CD4-positive, alpha-beta memory T cell (primary cell): ENCODE measurements around the gene GALNT5. TPM values are rescaled to one million over a fixed set of nuclear protein-coding genes. Genes with fewer than 3 reads are reported as not detected.
A peak's percentile ranks its signal among the peaks of the same experiment; 100 is the strongest.

Experiments
- CTCF ChIA-PET: fragments of 350-600 bp; sonication (Branson Sonifier 250); formaldehyde crosslinking; loops from one replicate; lab custom pipeline; 2021; ENCODE audit warnings: inconsistent platforms; ENCODE audit not compliant: partially characterized antibody; lab: Charles Lee
- POLR2A ChIA-PET: fragments of 350-600 bp; sonication (Branson Sonifier 250); formaldehyde crosslinking; loops from one replicate; lab custom pipeline; 2021; ENCODE audit not compliant: partially characterized antibody; lab: Charles Lee
- DNase-seq, 5 donors: peaks; one replicate each; pipeline versions ENCODE4 v3.0.0 to v3.0.0-alpha.2; 2020 to 2022; ENCODE audit warnings: mixed read lengths in 1 of 5
- H3K27ac ChIP-seq: one replicate; pipeline ENCODE4 v1.7.0; 2013; ENCODE audit warnings: low read depth, low read length
- H3K27me3 ChIP-seq: 2 replicates; pipeline ENCODE4 v1.7.0; 2013; ENCODE audit warnings: mild to moderate bottlenecking, low read length, moderate library complexity; ENCODE audit not compliant: insufficient read depth
- H3K36me3 ChIP-seq: 2 replicates; pipeline ENCODE4 v1.7.0; 2013; ENCODE audit warnings: mild to moderate bottlenecking, low read length, moderate library complexity; ENCODE audit not compliant: insufficient read depth
- H3K4me1 ChIP-seq: 2 replicates; pipeline ENCODE4 v1.7.0; 2013; ENCODE audit warnings: mild to moderate bottlenecking, low read length, moderate library complexity; ENCODE audit not compliant: insufficient read depth
- H3K4me3 ChIP-seq, 2 donors: one replicate each; pipeline ENCODE4 v1.7.0; 2013; ENCODE audit warnings: low read length in 2 of 2, mild to moderate bottlenecking in 1 of 2
- H3K9me3 ChIP-seq, 2 donors: one replicate each; pipeline ENCODE4 v1.7.0; 2013; ENCODE audit warnings: low read length in 2 of 2, control low read depth in 1 of 2; ENCODE audit not compliant: control insufficient read depth in 1 of 2
- H3K27ac Mint-ChIP-seq, 7 donors: one replicate each; pipeline ENCODE4 v1.8.0; 2020 to 2021; ENCODE audit warnings: mixed read lengths in 7 of 7, mild to moderate bottlenecking in 6 of 7, inconsistent platforms in 3 of 7, moderate library complexity in 3 of 7
- H3K27me3 Mint-ChIP-seq, 2 donors: one replicate each; pipeline ENCODE4 v1.8.0; 2020 to 2021; ENCODE audit warnings: mixed read lengths in 2 of 2
- H3K36me3 Mint-ChIP-seq, 2 donors: one replicate each; pipeline ENCODE4 v1.8.0; 2020 to 2021; ENCODE audit warnings: mixed read lengths in 2 of 2, inconsistent platforms in 1 of 2, mild to moderate bottlenecking in 1 of 2
- H3K4me1 Mint-ChIP-seq, 4 donors: one replicate each; pipeline ENCODE4 v1.8.0; 2020 to 2021; ENCODE audit warnings: mixed read lengths in 4 of 4, mild to moderate bottlenecking in 1 of 4
- H3K4me3 Mint-ChIP-seq, 8 donors: one replicate each; pipeline ENCODE4 v1.8.0; 2020 to 2021; ENCODE audit warnings: mixed read lengths in 8 of 8, mild to moderate bottlenecking in 7 of 8, moderate library complexity in 6 of 8, inconsistent platforms in 3 of 8
- H3K9me3 Mint-ChIP-seq, 8 donors: one replicate each; pipeline ENCODE4 v1.8.0; 2020 to 2021; ENCODE audit warnings: mixed read lengths in 8 of 8, mild to moderate bottlenecking in 5 of 8, inconsistent platforms in 3 of 8, moderate library complexity in 1 of 8
- intact Hi-C: fragments of 100-400 bp; cut with micrococcal nuclease; formaldehyde crosslinking; loops from one replicate; pipeline ENCODE4 v1.15.1; 2023
- polyA plus RNA-seq, 2 donors: library from polyadenylated mRNA; unstranded; fragments of 300-500 nt; fragmentation: Illumina TruSeq; gene quantifications; one replicate each; pipeline ENCODE4 v1.2.3, GENCODE V29; 2021
- total RNA-seq, 2 experiments: library from RNA; stranded (reverse); gene quantifications; one replicate each; pipeline ENCODE4 v1.2.3, GENCODE V29; 2021

GALNT5 gene
- total and polyA plus RNA-seq, 4 experiments from 2014 or later = not detected

DNA sequence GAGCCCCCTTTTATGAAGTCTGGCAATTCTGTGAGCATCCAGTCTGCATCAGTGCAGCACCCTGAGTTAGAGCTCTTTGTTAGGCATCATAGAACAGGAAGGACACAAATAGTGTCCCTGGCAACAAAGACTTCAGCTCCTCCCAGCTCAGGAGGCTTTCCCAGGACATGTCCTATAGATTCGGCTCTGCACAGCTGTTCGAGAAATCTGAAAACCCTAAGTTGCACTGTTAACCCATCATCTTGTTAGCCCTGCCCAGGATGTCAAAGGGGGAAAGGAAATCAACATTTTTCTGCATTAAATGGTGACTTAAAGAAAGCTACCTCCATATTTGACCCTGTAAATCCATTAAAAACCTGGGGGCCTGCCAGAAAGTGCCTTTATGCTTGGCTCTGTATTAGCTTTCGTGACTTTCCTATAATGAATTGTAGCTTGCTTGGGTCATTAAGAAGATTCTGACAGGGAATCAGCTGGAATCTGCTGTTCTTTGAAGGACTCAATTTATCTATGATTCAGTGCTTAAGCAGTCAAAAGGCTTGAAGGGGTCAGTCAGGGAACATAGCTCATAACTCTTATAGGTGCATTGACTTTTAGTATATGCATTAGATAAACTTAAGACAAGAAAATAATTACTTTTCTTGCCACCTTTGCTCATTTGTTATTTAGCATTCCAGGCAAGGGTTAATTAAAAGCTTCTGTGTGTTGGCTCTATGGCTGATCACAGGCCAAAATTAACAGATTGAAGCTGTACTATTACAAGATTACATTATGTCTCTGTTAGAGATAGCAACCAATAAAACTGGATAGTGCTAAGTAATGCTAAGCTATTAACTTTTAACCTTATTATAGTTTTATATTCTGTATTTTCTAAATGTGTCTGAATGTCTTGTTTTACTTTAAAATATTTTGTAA, 47.6 kb downstream of the GALNT5 start:
- Histone ChIP-seq H3K4me3 (no peak overlapping the region), H3K36me3 (no peaks in the 10 kb centered on the region), H3K9me3 (no peaks in the 10 kb centered on the region), H3K4me1 (no peaks in the 10 kb centered on the region), H3K27ac (no peak overlapping the region), H3K27me3 (no peaks in the 10 kb centered on the region)
- no peak for DNase-seq
- Mint-ChIP-seq H3K9me3 (no peaks in the 10 kb centered on the region), H3K4me3 (no peak overlapping the region), H3K36me3 (no peaks in the 10 kb centered on the region), H3K4me1 (peaks cover 0 to 6% (median 2%) of the 10 kb centered on the region in 4 donors), H3K27me3 (peaks cover 3 to 6% of the 10 kb centered on the region in 2 donors), H3K27ac (no peak overlapping the region)
- ChIA-PET POLR2A (interaction anchor here (0.8 to 1.7 kb wide), 3 partner anchors 136 to 543 kb away, joined by 3 to 4 read pairs (median 3); no protein-coding TSS in a partner anchor), CTCF (interaction anchor here (0.6 to 8.7 kb wide), 15 partner anchors 8 to 1440 kb away, joined by 3 to 142 read pairs (median 4); partner anchors contain the start of gene ERMN)
- intact Hi-C loops = loop anchor here (5.0 kb wide), 1 partner anchor 592 kb away; no protein-coding TSS in a partner anchor

DNA sequence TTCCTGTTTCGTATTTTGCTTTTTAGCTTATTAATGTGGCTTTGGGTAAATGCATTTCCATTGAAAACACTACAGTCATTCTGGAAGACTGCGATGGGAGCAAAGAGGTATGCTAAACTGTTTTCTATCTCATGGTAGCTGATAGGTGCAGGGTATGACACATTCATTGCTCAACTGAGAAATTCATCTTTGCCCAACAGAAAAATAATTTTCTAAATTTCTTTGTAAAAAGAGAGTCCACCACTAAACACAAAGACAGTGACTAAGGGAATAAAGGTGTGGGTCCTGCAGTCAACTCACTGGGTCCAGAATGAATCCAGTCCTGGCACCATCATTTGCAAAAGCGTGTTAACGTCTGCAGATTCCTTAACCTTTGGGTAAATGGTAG, 48.2 kb downstream of the GALNT5 start:
- Histone ChIP-seq H3K4me1 (no peaks in the 10 kb centered on the region), H3K36me3 (no peaks in the 10 kb centered on the region), H3K27ac (no peak overlapping the region), H3K27me3 (no peaks in the 10 kb centered on the region), H3K4me3 (no peak overlapping the region), H3K9me3 (no peaks in the 10 kb centered on the region)
- Mint-ChIP-seq H3K36me3 (no peaks in the 10 kb centered on the region), H3K27ac (no peak overlapping the region), H3K27me3 (peaks cover 3 to 6% of the 10 kb centered on the region in 2 donors), H3K4me3 (no peak overlapping the region), H3K9me3 (no peaks in the 10 kb centered on the region), H3K4me1 (peaks cover 0 to 6% (median 2%) of the 10 kb centered on the region in 4 donors)
- CTCF ChIA-PET = interaction anchor here (0.6 to 8.7 kb wide), 9 partner anchors 22 to 719 kb away, joined by 3 to 142 read pairs (median 7); partner anchors contain the start of gene ERMN
- DNase-seq = no peak
- POLR2A ChIA-PET = interaction anchor here (1.7 kb wide), 1 partner anchor 135 kb away, joined by 4 read pairs; no protein-coding TSS in a partner anchor
- intact Hi-C loops = no loop called here

DNA sequence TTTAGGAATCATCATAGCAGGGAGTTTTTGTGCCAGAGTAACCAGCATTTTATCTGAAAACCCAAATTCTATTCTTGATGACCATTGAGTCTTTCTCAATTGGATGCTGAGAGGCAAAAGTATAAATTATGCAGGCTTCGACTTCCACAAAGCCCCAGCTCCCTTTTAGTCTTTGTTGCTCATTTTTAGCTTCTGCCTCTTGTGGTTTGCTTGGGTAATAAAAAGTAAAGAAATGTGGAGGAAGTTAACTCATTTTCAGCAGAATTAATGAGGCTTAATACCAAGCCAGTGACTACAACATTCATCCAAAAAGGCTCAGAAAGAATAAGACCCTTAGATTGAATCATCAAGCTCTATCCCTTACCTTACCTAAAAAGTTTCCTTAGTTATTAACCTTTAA, 49.5 kb downstream of the GALNT5 start:
- H3K4me1 ChIP-seq = no peaks in the 10 kb centered on the region
- H3K36me3 Mint-ChIP-seq = no peaks in the 10 kb centered on the region
- intact Hi-C loops = no loop called here
- no peak overlapping the region for H3K4me3 Mint-ChIP-seq
- no peak overlapping the region for H3K27ac Mint-ChIP-seq
- H3K27ac ChIP-seq = no peak overlapping the region
- ChIA-PET POLR2A (interaction anchor here (0.6 kb wide), 1 partner anchor 29 kb away, joined by 3 read pairs; no protein-coding TSS in a partner anchor), CTCF (interaction anchor here (0.9 to 8.7 kb wide), 7 partner anchors 10 to 700 kb away, joined by 3 to 136 read pairs (median 3); partner anchors contain the start of genes CYTIP and ERMN)
- no peaks in the 10 kb centered on the region for H3K36me3 ChIP-seq
- peaks cover 0 to 8% of the 10 kb centered on the region in 2 donors for H3K27me3 Mint-ChIP-seq
- peak in 1 of 5 donors; percentile 10 for DNase-seq
- H3K4me1 Mint-ChIP-seq = peaks cover 0 to 6% (median 2%) of the 10 kb centered on the region in 4 donors
- no peaks in the 10 kb centered on the region for H3K9me3 ChIP-seq
- no peaks in the 10 kb centered on the region for H3K27me3 ChIP-seq
- no peaks in the 10 kb centered on the region for H3K9me3 Mint-ChIP-seq
- H3K4me3 ChIP-seq = no peak overlapping the region

DNA sequence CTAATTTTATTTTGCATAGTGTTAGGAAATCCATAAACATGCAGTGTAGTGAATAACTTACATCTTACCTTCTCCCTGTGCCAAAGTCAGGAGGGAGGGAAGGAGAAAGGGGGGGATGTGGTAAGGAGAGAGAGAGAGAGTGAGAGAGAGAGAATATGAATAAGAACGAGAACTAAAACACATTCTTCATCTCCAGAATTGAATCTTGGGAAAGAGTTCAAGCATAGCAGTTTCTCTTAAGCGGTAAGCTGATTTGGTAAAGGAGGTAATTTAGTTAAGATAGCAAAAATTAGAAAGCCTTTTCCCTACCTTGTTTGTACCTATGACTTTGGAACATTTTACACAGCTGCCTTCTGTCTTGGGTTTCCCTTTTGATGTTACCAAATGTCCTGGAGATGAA, 52.4 kb downstream of the GALNT5 start:
- Mint-ChIP-seq H3K4me1 (peaks cover 0 to 3% (median under 1%) of the 10 kb centered on the region in 4 donors), H3K4me3 (no peak overlapping the region), H3K36me3 (no peaks in the 10 kb centered on the region), H3K27me3 (peaks cover 0 to 7% of the 10 kb centered on the region in 2 donors), H3K27ac (no peak overlapping the region), H3K9me3 (no peaks in the 10 kb centered on the region)
- CTCF ChIA-PET = interaction anchor here (1.0 kb wide), 1 partner anchor 26 kb away, joined by 3 read pairs; no protein-coding TSS in a partner anchor
- intact Hi-C loops = no loop called here
- H3K27ac ChIP-seq = no peak overlapping the region
- DNase-seq = no peak
- no peak overlapping the region for H3K4me3 ChIP-seq
- POLR2A ChIA-PET = no interaction called here
- H3K27me3 ChIP-seq = no peaks in the 10 kb centered on the region
- no peaks in the 10 kb centered on the region for H3K9me3 ChIP-seq
- H3K36me3 ChIP-seq = no peaks in the 10 kb centered on the region
- no peaks in the 10 kb centered on the region for H3K4me1 ChIP-seq

DNA sequence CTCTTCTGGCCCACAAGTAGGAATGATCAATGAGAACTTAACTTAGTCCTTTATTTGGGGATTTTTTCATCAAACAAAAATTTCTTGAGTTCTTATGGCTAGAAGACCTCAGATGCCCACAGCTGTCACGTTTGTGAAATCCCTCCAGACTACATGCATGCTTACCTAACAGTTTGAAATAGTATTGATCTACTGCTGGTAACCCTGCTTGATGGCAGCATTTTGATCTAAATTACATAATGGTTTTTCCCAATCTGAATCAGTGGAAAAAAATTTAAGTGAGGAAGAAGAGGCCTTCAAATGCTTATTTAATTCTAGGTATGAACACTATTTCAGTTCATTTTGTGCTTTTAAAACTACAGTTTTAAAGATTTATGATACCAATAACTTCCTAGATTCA, 54.2 kb downstream of the GALNT5 start:
- no peaks in the 10 kb centered on the region for H3K27me3 ChIP-seq
- H3K9me3 ChIP-seq = no peaks in the 10 kb centered on the region
- intact Hi-C loops = no loop called here
- CTCF ChIA-PET = interaction anchor here (0.8 to 1.3 kb wide), 3 partner anchors 10 to 181 kb away, joined by 3 read pairs; no protein-coding TSS in a partner anchor
- H3K36me3 Mint-ChIP-seq = no peaks in the 10 kb centered on the region
- POLR2A ChIA-PET = interaction anchor here (1.2 kb wide), 1 partner anchor 10 kb away, joined by 3 read pairs; no protein-coding TSS in a partner anchor
- no peaks in the 10 kb centered on the region for H3K9me3 Mint-ChIP-seq
- no peak overlapping the region for H3K4me3 Mint-ChIP-seq
- H3K4me3 ChIP-seq = no peak overlapping the region
- H3K4me1 ChIP-seq = no peaks in the 10 kb centered on the region
- H3K27me3 Mint-ChIP-seq = peaks cover 0 to 7% of the 10 kb centered on the region in 2 donors
- no peak overlapping the region for H3K27ac Mint-ChIP-seq
- H3K27ac ChIP-seq = no peak overlapping the region
- peaks cover 0 to under 1% (median 0%) of the 10 kb centered on the region in 4 donors for H3K4me1 Mint-ChIP-seq
- DNase-seq = no peak
- no peaks in the 10 kb centered on the region for H3K36me3 ChIP-seq

DNA sequence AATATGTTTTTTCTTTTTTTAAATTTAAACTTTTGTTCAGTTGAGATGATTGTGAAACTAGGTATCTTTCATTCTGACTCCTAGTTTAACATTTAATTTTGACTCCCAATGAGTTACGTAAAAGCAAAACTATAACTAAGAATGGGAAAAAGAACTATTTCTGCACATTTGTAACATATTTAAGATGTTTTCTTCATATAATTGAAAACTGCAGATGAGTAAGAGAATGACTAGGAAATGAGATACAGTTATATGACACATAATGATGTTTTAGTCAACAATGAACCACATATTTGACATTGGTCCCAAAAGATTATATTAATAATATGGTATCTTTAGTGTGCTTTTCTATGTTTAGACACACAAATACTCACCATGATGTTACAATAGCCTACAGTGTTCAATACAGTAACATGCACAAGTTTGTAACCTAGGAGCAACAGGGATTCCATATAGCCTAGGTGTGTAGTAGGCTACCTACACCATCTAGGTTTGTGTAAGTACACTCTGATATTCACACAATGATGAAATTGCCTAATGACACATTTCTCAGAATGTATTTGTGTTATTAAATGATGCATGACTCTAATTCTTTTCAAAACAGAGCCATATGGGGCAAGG, 55.5 kb downstream of the GALNT5 start:
- Histone ChIP-seq H3K36me3 (no peaks in the 10 kb centered on the region), H3K4me3 (no peak overlapping the region), H3K27me3 (no peaks in the 10 kb centered on the region), H3K9me3 (no peaks in the 10 kb centered on the region), H3K27ac (no peak overlapping the region), H3K4me1 (no peaks in the 10 kb centered on the region)
- peak overlapping the region in 1 of 7 donors; percentile 26 for H3K27ac Mint-ChIP-seq
- no peaks in the 10 kb centered on the region for H3K4me1 Mint-ChIP-seq
- H3K36me3 Mint-ChIP-seq = no peaks in the 10 kb centered on the region
- H3K27me3 Mint-ChIP-seq = peaks cover 0 to 7% of the 10 kb centered on the region in 2 donors
- intact Hi-C loops = no loop called here
- ChIA-PET POLR2A (no interaction called here), CTCF (interaction anchor here (1.7 to 2.4 kb wide), 2 partner anchors 11 to 15 kb away, joined by 3 to 8 read pairs; no protein-coding TSS in a partner anchor)
- H3K9me3 Mint-ChIP-seq = no peaks in the 10 kb centered on the region
- DNase-seq = no peak
- no peak overlapping the region for H3K4me3 Mint-ChIP-seq
